HG02642 (cell line): ENCODE measurements around the gene HENMT1.

ENCODE experiments used
- ATAC-seq: cut with Tn5 transposase; IDR thresholded peaks from one replicate; pipeline ENCODE4 v1.9.1; 2021; ENCODE audit warnings: mild to moderate bottlenecking; ENCODE audit not compliant: unreplicated experiment, poor library complexity

The HENMT1 gene

GRCh38 chr1:108636876-108637275, 24.0 kb downstream of the HENMT1 start:
- no peak for ATAC-seq

GRCh38 chr1:108634521-108634920, 26.4 kb downstream of the HENMT1 start:
- ATAC-seq: no peak

GRCh38 chr1:108628665-108629064, 32.2 kb downstream of the HENMT1 start:
- no peak for ATAC-seq

GRCh38 chr1:108627951-108628350, 32.9 kb downstream of the HENMT1 start:
- ATAC-seq: no peak

GRCh38 chr1:108627256-108627655, 33.6 kb downstream of the HENMT1 start:
- ATAC-seq: no peak

- ATAC-seq: no peak
Measured at GRCh38 chr1:108624069-108624468, 36.8 kb downstream of the HENMT1 start.

- no peak for ATAC-seq
Measured at GRCh38 chr1:108617724-108618056, 43.2 kb downstream of the HENMT1 start.

- no peak for ATAC-seq
Measured at GRCh38 chr1:108617008-108617723, 43.7 kb downstream of the HENMT1 start.

GRCh38 chr1:108615544-108615943, 45.3 kb downstream of the HENMT1 start:
- no peak for ATAC-seq

- ATAC-seq: no peak
Measured at GRCh38 chr1:108612496-108612895, 48.4 kb downstream of the HENMT1 start.

GRCh38 chr1:108611984-108612383, 48.9 kb downstream of the HENMT1 start:
- ATAC-seq: no peak

- no peak for ATAC-seq
Measured at GRCh38 chr1:108610073-108610472, 50.8 kb downstream of the HENMT1 start.

GRCh38 chr1:108609483-108610049, 51.3 kb downstream of the HENMT1 start:
- no peak for ATAC-seq

GRCh38 chr1:108606478-108606877, 54.4 kb downstream of the HENMT1 start:
- no peak for ATAC-seq

GRCh38 chr1:108605633-108606032, 55.3 kb downstream of the HENMT1 start:
- no peak for ATAC-seq

GRCh38 chr1:108601708-108602410, 59.0 kb downstream of the HENMT1 start:
- ATAC-seq: no peak

GRCh38 chr1:108600504-108600903, 60.4 kb downstream of the HENMT1 start:
- no peak for ATAC-seq

GRCh38 chr1:108598340-108598739, 62.6 kb downstream of the HENMT1 start:
- ATAC-seq: no peak
